Glomerular endothelial cell (primary cell): ENCODE measurements around the gene UBE2G1. TPM values are rescaled to one million over a fixed set of nuclear protein-coding genes. Genes with fewer than 3 reads are reported as not detected.
"Not testable (repeated sequence)": the region's sequence is repeated elsewhere in the genome, so short reads cannot be mapped to it uniquely, and the experiment has no call there.

Source experiments
- DNase-seq: peaks from one replicate; pipeline ENCODE4 v3.0.0-alpha.2; 2011; ENCODE audit warnings: low read depth, low spot score; ENCODE audit errors: extremely low read depth
- total RNA-seq: library from RNA; depleted of rRNA; stranded (reverse); fragments of >200 nt; gene quantifications from 2 replicates; pipeline ENCODE4 v1.2.3, GENCODE V29; 2015

Gene UBE2G1
- total RNA-seq, 1 donor from 2014 or later, result 79.8 TPM

- DNase-seq, result not testable (repeated sequence)
Measured at GRCh38 chr17:4255271-4255670, 111.2 kb downstream of the UBE2G1 start.

- DNase-seq, result no peak
Measured at GRCh38 chr17:4250887-4251286, 115.6 kb downstream of the UBE2G1 start.

- DNase-seq, result no peak
Measured at GRCh38 chr17:4249452-4250029, 116.9 kb downstream of the UBE2G1 start.

- no peak for DNase-seq
Measured at GRCh38 chr17:4248504-4249277, 117.8 kb downstream of the UBE2G1 start.

- DNase-seq, result no peak
Measured at GRCh38 chr17:4247971-4248388, 118.5 kb downstream of the UBE2G1 start.

GRCh38 chr17:4247361-4247970 lies 119.0 kb downstream of the UBE2G1 start:
- no peak for DNase-seq

- no peak for DNase-seq
Measured at GRCh38 chr17:4246674-4247073, 119.8 kb downstream of the UBE2G1 start.

GRCh38 chr17:4241535-4241934 lies 124.9 kb downstream of the UBE2G1 start:
- DNase-seq, result no peak

- DNase-seq, result no peak
Measured at GRCh38 chr17:4236456-4236855, 130.0 kb downstream of the UBE2G1 start.

- DNase-seq, result no peak
Measured at GRCh38 chr17:4235372-4236279, 130.8 kb downstream of the UBE2G1 start.

GRCh38 chr17:4234401-4234800 lies 132.1 kb downstream of the UBE2G1 start:
- no peak for DNase-seq

GRCh38 chr17:4233668-4234258 lies 132.7 kb downstream of the UBE2G1 start:
- DNase-seq, result no peak

- DNase-seq, result no peak
Measured at GRCh38 chr17:4232168-4232813, 134.2 kb downstream of the UBE2G1 start.

- peak; percentile 63 for DNase-seq
Measured at GRCh38 chr17:4229627-4230541, 136.6 kb downstream of the UBE2G1 start.

- no peak for DNase-seq
Measured at GRCh38 chr17:4221899-4222659, 144.4 kb downstream of the UBE2G1 start.

GRCh38 chr17:4221163-4221562 lies 145.3 kb downstream of the UBE2G1 start:
- DNase-seq, result no peak

- DNase-seq, result no peak
Measured at GRCh38 chr17:4220655-4221054, 145.8 kb downstream of the UBE2G1 start.
